Breast epithelium (tissue), 4 donors: Measurements from ENCODE around the gene JTB. TPM values are rescaled to one million over a fixed set of nuclear protein-coding genes. Genes with fewer than 3 reads are reported as not detected.

Source experiments
- DNase-seq, 2 donors: peaks; one replicate each; pipeline ENCODE4 v3.0.0-alpha.2; 2019; ENCODE audit warnings: low spot score in 2 of 2
- H3K27ac ChIP-seq, 2 donors: fragments of 200-600 bp; sonication (generic) in 1 of 2; one replicate each; pipeline ENCODE4 v1.5.1; 2016 to 2019; ENCODE audit warnings: mild to moderate bottlenecking in 1 of 2
- H3K27me3 ChIP-seq, 2 donors: fragments of 200-600 bp; sonication (generic) in 1 of 2; one replicate each; pipeline versions ENCODE4 v1.5.1 to v1.6.0; 2017 to 2019; ENCODE audit warnings: control low read depth in 1 of 2, mild to moderate bottlenecking in 1 of 2
- H3K36me3 ChIP-seq: fragments of 200-600 bp; one replicate; pipeline ENCODE4 v1.5.1; 2019
- H3K4me1 ChIP-seq, 2 donors: fragments of 200-600 bp; sonication (generic); one replicate each; pipeline ENCODE4 v1.5.1; 2016 to 2019; ENCODE audit warnings: control low read depth in 1 of 2
- H3K4me3 ChIP-seq, 3 donors: fragments of 200-600 bp; sonication (generic); 1 replicate in 2 of 3; 2 replicates in 1 of 3; pipeline ENCODE4 v1.5.1; 2016 to 2019; ENCODE audit warnings: mild to moderate bottlenecking in 3 of 3, moderate library complexity in 2 of 3
- H3K9me3 ChIP-seq, 2 donors: fragments of 200-600 bp; sonication (generic) in 1 of 2; one replicate each; pipeline ENCODE4 v1.5.1; 2016 to 2019; ENCODE audit warnings: control low read depth in 1 of 2
- CTCF ChIP-seq, 3 donors: fragments of 450-650 bp; IDR thresholded peaks; one replicate each; pipeline ENCODE4 v1.5.1; 2016 to 2017; ENCODE audit warnings: antibody characterized with exemption in 3 of 3, mild to moderate bottlenecking in 3 of 3, moderate library complexity in 3 of 3
- POLR2A ChIP-seq: fragments of 450-650 bp; IDR thresholded peaks from one replicate; pipeline ENCODE4 v1.6.1; 2016; ENCODE audit warnings: antibody characterized with exemption, mild to moderate bottlenecking, moderate library complexity
- POLR2AphosphoS5 ChIP-seq, 3 donors: sonication (generic); formaldehyde crosslinking; IDR thresholded peaks; one replicate each; pipeline ENCODE4 v1.6.1; 2017; ENCODE audit warnings: antibody characterized with exemption in 3 of 3
- intact Hi-C: fragments of 100-400 bp; cut with DNase I; formaldehyde crosslinking; loops from one replicate; pipeline ENCODE4 v1.15.1; 2023; ENCODE audit warnings: low total_unique reads
- total RNA-seq, 3 donors: library from RNA; depleted of rRNA; stranded (reverse); fragments of >200 nt; gene quantifications; one replicate each; pipeline ENCODE4 v1.1.0, GENCODE V29; 2016

JTB gene
- total RNA-seq, 3 donors from 2014 or later, result 237 to 315 (median 268) TPM

GRCh38 chr1:153968408-153968807, 9.1 kb downstream of the JTB start:
- intact Hi-C loops, result no loop called here
- no peak for DNase-seq
- H3K4me1 ChIP-seq, result peaks cover 0 to 18% of the 10 kb centered on the region in 2 donors
- H3K9me3 ChIP-seq, result no peaks in the 10 kb centered on the region
- peak overlapping the region; percentile 58 to 72 (median 66) for H3K4me3 ChIP-seq
- TF ChIP-seq CTCF (IDR thresholded peaks at IDR 0.05), result no peak
- TF ChIP-seq POLR2A, result no peak
- no peak for TF ChIP-seq POLR2AphosphoS5 (IDR thresholded peaks at IDR 0.05)
- peak overlapping the region; percentile 83 to 88 for H3K27ac ChIP-seq
- H3K27me3 ChIP-seq, result no peaks in the 10 kb centered on the region
- H3K36me3 ChIP-seq, result no peaks in the 10 kb centered on the region

- Histone ChIP-seq H3K27ac (peak overlapping the region; percentile 83 to 88), H3K4me1 (peaks cover 0 to 18% of the 10 kb centered on the region in 2 donors), H3K4me3 (peak overlapping the region; percentile 58 to 72 (median 66)), H3K27me3 (no peaks in the 10 kb centered on the region), H3K36me3 (no peaks in the 10 kb centered on the region), H3K9me3 (no peaks in the 10 kb centered on the region)
- DNase-seq, result peak; percentile 72 to 85
- intact Hi-C loops, result no loop called here
- TF ChIP-seq POLR2AphosphoS5 (IDR thresholded peaks at IDR 0.05) (no peak), CTCF (IDR thresholded peaks at IDR 0.05) (no peak), POLR2A (peak; percentile 31)
These were observed 9.5 kb downstream of the JTB start for GRCh38 chr1:153968000-153968363.

- Histone ChIP-seq H3K4me1 (peaks cover 0 to 18% of the 10 kb centered on the region in 2 donors), H3K9me3 (no peaks in the 10 kb centered on the region), H3K4me3 (peak within 1 kb of the TSS; percentile 58 to 72 (median 66)), H3K27ac (peak within 1 kb of the TSS; percentile 83 to 88), H3K27me3 (no peaks in the 10 kb centered on the region), H3K36me3 (no peaks in the 10 kb centered on the region)
- DNase-seq, result peak; percentile 91 to 93
- intact Hi-C loops, result no loop called here
- TF ChIP-seq POLR2AphosphoS5 (IDR thresholded peaks at IDR 0.05), result peak; percentile 65 to 90 (median 74)
- TF ChIP-seq CTCF (IDR thresholded peaks at IDR 0.05), result peak in 2 of 3 donors; percentile 25 to 41
- TF ChIP-seq POLR2A, result peak; percentile 77
These were observed 10.1 kb downstream of the JTB start, which contains the start of gene CREB3L4 for GRCh38 chr1:153967107-153967999. Gene CREB3L4, plus strand, starts transcription at chr1:153967902. Its CDS starts 624 bp downstream, at chr1:153968526.

GRCh38 chr1:153963850-153964331, 13.6 kb downstream of the JTB start:
- H3K4me3 ChIP-seq, result peak overlapping the region; percentile 59 to 85 (median 63)
- peak in 1 of 3 donors; percentile 4 for TF ChIP-seq CTCF (IDR thresholded peaks at IDR 0.05)
- TF ChIP-seq POLR2A, result no peak
- peaks cover 0 to 20% of the 10 kb centered on the region in 2 donors for H3K4me1 ChIP-seq
- no peaks in the 10 kb centered on the region for H3K9me3 ChIP-seq
- intact Hi-C loops, result no loop called here
- H3K27ac ChIP-seq, result peak overlapping the region; percentile 95 to 98
- H3K27me3 ChIP-seq, result no peaks in the 10 kb centered on the region
- DNase-seq, result peak; percentile 70 to 86
- H3K36me3 ChIP-seq, result no peaks in the 10 kb centered on the region
